ENCODE measurements around the gene CACNA1A.

DNA sequence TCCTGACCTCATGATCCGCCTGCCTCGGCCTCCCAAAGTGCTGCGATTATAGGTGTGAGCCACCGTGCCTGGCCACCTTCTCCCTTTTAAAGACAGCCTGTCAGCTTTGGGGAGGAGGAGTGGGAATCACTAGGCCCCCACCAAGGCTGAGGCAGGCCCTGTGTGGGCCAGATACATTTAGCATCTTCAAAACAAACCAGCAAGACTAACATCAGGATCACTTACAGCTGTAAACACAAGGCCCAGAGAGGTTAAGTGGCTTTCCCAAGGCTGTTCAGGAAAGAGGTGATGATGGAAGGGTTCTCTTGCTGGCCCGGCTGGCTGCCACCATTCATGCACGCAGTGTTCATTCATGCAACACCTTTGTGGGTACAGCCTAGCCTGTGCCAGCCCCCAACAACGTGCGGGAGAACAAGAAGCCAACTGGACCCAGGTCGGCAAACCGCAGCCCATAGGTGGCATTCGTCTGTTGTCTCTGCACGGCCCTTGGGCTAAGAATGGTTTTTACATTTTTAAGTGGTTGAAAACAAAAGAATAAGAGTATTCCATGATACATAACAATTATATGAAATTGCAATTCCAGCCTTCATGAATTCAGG is 333.0 kb downstream of the CACNA1A start:
- TF ChIP-seq POLR2A (IDR thresholded peaks at IDR 0.05) = no peak
- TF ChIP-seq POLR2AphosphoS5 (IDR thresholded peaks at IDR 0.05) = no peak
- TF ChIP-seq, protein P1, sequence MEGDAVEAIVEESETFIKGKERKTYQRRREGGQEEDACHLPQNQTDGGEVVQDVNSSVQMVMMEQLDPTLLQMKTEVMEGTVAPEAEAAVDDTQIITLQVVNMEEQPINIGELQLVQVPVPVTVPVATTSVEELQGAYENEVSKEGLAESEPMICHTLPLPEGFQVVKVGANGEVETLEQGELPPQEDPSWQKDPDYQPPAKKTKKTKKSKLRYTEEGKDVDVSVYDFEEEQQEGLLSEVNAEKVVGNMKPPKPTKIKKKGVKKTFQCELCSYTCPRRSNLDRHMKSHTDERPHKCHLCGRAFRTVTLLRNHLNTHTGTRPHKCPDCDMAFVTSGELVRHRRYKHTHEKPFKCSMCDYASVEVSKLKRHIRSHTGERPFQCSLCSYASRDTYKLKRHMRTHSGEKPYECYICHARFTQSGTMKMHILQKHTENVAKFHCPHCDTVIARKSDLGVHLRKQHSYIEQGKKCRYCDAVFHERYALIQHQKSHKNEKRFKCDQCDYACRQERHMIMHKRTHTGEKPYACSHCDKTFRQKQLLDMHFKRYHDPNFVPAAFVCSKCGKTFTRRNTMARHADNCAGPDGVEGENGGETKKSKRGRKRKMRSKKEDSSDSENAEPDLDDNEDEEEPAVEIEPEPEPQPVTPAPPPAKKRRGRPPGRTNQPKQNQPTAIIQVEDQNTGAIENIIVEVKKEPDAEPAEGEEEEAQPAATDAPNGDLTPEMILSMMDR (IDR thresholded peaks at IDR 0.05) = no peak
